Stomach (tissue), 4 donors: ENCODE data around the gene BPHL.

Experiments used
- POLR2A ChIP-seq, 4 donors: fragments of 450-650 bp; IDR thresholded peaks; one replicate each; pipeline ENCODE4 v1.6.1; 2016; ENCODE audit warnings: antibody characterized with exemption in 4 of 4, control low read depth in 2 of 4, mild to moderate bottlenecking in 1 of 4, moderate library complexity in 1 of 4
- POLR2AphosphoS5 ChIP-seq, 3 donors: sonication (generic); formaldehyde crosslinking; IDR thresholded peaks; one replicate each; pipeline ENCODE4 v1.6.1; 2016; ENCODE audit warnings: antibody characterized with exemption in 3 of 3

DNA sequence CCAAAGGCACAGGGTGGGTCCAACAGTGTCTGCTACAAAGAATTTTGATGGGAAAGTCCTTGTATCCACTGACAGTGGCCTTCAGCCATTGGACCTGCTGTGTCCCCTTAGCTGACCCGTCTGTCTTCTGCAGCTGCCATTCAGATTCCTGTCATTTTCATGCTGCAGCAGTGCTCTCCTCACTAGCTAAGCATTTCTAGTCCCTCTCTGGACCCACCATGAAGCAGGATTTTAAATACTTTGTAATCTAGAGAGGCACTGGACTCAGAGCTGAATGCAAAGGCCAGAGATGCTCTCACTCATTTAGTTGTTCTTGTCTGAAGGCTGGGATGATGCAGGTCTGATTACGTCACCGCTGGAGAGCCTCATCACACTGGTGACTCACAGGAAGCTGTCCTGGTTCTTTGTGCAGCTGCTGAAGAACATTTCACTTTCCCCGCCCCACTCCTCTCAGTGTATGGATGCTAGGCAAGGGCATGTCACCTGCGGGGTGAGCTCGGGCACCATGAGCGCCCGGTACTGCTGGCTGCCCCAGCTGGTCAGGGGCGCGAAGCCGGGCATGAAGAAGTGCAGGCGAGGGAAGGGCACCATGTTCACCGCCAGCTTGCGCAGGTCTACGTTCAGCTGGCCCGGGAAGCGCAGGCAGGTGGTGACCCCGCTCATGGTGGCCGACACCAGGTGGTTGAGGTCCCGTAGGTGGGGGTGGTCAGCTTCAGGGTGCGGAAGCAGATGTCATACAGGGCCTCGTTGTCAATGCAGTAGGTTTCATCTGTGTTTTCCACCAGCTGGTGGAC is 58.2 kb downstream of the BPHL start:
- TF ChIP-seq POLR2A (IDR thresholded peaks at IDR 0.05) (no peak), POLR2AphosphoS5 (IDR thresholded peaks at IDR 0.05) (no peak)
